Measurements from ENCODE around the gene SON.
"Not testable (repeated sequence)": the region's sequence is repeated elsewhere in the genome, so short reads cannot be mapped to it uniquely, and the experiment has no call there.

SON gene, protein sequence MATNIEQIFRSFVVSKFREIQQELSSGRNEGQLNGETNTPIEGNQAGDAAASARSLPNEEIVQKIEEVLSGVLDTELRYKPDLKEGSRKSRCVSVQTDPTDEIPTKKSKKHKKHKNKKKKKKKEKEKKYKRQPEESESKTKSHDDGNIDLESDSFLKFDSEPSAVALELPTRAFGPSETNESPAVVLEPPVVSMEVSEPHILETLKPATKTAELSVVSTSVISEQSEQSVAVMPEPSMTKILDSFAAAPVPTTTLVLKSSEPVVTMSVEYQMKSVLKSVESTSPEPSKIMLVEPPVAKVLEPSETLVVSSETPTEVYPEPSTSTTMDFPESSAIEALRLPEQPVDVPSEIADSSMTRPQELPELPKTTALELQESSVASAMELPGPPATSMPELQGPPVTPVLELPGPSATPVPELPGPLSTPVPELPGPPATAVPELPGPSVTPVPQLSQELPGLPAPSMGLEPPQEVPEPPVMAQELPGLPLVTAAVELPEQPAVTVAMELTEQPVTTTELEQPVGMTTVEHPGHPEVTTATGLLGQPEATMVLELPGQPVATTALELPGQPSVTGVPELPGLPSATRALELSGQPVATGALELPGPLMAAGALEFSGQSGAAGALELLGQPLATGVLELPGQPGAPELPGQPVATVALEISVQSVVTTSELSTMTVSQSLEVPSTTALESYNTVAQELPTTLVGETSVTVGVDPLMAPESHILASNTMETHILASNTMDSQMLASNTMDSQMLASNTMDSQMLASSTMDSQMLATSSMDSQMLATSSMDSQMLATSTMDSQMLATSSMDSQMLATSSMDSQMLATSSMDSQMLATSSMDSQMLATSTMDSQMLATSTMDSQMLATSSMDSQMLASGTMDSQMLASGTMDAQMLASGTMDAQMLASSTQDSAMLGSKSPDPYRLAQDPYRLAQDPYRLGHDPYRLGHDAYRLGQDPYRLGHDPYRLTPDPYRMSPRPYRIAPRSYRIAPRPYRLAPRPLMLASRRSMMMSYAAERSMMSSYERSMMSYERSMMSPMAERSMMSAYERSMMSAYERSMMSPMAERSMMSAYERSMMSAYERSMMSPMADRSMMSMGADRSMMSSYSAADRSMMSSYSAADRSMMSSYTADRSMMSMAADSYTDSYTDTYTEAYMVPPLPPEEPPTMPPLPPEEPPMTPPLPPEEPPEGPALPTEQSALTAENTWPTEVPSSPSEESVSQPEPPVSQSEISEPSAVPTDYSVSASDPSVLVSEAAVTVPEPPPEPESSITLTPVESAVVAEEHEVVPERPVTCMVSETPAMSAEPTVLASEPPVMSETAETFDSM (N-terminal part only)

DNA sequence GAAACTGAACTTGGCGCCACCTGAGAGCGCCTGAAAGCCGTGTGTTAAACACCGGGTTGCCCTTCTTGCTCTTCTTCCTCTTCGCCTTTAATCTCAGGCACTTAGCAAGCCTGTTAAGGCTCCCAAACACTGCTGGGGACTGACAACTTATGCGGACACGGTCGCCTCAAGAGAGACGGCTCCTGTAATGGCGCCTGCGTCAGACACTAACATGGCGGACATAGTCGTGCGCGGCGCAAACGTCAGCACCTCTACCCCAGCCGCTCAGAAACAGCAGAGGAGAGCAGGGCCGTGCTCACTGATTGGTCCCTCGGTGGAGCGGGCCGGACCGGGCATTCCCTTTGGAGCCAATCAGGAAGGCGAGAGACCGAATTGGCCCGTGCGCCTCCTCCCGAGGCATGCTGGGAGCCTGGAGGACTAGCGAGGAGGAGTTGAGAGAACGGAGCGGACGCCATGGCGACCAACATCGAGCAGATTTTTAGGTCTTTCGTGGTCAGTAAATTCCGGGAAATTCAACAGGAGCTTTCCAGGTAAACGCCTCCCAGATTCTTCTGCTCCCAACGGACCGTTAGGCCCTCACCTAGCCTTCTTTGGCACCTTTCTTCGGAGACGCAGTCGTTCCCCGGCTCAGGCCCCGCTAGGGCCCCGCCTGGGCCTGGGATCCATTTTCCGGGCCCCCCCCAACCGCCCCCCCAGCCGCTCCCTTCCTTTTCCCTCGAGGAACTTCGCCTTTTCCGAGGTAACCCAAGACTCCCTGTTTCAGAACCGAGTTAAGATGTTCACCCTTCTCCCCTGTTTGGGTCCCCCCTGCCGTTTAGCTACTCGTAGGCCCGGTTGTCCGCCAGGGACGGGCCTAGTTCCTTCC, at the start of gene SON:
Gene SON, plus strand, starts transcription at position 399 of the 865 bp plus-strand sequence. Its CDS starts 55 bp downstream, at position 454.
- DNase-seq (ENCODE audit: low read depth in 2 of 2): peak; percentile 93 to 97

DNA sequence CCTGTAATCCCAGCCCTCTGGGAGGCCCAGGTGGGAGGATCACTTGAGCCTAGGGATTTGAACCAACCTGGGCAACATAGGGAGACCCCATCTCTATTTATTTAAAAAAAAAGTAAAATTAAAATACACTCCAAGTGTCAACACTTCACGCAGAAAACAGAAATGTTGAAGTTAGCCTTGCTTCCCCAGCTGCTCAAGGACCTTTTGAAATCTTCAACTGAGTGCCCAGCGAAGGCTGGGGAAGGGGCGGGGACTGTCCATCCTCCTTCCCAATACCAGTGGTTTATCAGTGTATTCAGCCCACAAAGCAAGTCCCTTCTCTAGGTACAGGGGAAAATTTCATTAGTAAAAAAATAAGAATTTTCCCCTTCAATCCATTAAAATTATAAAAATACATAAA, 49.1 kb upstream of the SON start:
- DNase-seq (ENCODE audit: low read depth in 2 of 2): no peak

DNA sequence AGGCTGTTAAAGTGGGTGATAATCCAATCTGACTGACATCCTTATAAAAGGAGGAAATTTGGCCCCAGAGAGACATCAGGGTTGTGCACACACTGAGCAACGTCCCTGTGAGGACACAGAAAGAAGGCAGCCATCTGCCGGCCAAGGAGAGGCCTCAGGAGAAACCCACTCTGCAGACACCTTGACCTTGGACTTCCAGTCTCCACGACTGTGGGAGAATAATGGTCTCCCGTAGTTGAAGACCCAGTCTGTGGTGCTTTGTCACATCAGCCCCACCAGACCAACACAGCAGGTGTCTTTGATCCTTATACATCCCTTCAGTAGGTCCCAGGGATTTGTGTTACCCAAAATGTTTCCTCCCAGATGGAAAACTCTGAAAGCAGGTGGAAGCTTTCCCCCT, 47.1 kb upstream of the SON start:
- DNase-seq (ENCODE audit: low read depth in 2 of 2): no peak

DNA sequence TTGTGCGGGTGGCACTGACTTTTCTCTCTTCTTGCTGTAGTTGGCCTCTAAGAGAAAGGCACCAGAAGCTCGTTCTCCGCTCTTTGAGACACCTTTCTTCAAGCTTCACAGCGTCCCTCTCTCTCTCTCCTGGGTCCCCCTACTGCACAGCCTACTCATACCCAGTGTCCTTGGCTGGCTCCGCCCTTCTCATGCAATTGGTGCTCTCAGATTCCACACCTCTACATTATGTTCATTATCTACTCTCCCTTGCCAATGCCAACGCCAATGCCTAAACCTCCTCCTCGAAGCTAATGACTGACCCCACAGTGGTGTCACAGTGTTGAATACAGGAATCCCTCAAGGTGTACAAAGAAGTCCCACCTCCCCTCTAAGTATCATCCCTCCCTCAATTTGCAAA, 46.5 kb upstream of the SON start:
- DNase-seq (ENCODE audit: low read depth in 2 of 2): no peak

DNA sequence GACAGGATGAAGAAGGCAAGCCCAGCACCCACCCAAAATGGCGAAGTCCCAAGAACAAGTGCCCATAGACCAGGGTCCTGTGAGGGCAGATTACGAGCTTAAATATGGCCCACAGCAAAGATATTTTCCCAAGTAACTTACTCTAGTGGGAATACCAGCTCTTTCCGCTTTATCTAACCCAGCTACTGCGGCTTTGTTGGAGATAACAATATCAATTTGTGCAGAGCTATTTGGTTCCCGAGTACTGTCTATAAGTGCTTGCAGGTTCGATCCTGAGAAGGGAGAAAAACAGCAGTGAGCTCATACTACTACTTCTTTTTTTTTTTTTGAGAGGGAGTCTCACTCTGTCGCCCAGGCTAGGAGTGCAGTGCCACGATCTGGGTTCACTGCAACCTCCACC, 37.0 kb upstream of the SON start:
- no peak for DNase-seq (ENCODE audit: low read depth in 2 of 2)

DNA sequence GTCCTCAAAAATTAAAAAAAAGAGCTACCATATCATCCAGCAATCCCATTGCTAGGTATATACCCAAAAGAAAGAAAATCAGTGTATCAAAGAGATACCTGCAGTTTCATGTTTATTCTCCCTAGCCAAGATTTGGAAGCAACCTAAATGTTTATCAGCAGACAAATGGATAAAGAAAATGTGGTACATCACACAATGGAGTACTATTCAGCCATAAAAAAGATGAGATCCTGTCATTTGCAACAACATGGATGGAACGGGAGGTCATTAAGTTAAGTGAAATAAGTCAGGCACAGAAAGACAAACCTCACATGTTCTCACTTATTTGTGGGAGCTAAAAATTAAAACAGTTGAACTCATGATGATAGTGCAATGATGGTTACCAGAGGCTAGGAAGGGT, 35.8 kb upstream of the SON start:
- not testable (repeated sequence) for DNase-seq (ENCODE audit: low read depth in 2 of 2)

DNA sequence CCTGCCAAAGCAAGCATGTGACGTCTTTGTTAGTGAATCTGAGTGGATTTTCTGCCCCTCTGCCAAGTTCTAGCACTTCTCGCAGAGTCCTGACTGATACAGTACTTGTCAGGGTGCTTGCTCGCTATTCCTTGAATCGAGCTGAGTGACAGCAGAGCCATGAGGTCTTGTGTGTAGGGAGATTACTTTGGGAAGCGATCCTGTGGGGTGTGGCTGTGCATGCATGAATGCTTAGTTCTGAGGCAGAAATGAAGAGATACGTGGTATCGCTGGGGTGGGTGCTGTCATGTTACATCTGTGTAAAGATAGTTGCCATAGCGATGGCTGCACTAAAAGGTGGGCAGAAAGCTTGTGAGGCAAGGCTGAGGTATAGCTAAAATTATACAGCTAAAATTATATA, 32.0 kb upstream of the SON start:
- DNase-seq (ENCODE audit: low read depth in 2 of 2): no peak

DNA sequence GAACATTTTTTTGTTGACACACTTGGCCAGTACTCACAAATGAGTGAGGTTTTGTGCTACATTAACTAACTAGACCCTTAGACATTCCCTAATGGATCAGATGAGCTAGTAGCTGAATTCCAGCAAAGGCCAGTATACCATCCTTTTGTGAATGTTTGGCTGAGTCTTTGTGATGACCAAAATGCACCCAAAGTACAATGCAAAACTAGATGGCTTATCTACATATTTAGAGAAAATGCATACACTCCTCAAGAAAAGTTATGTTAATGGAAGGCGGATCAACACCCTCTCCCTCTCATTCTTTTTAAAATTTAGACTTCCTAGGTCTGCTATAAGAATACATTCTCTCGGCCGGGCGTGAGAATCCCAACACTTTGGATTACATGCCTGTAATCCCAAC, 31.2 kb upstream of the SON start:
- no peak for DNase-seq (ENCODE audit: low read depth in 2 of 2)

DNA sequence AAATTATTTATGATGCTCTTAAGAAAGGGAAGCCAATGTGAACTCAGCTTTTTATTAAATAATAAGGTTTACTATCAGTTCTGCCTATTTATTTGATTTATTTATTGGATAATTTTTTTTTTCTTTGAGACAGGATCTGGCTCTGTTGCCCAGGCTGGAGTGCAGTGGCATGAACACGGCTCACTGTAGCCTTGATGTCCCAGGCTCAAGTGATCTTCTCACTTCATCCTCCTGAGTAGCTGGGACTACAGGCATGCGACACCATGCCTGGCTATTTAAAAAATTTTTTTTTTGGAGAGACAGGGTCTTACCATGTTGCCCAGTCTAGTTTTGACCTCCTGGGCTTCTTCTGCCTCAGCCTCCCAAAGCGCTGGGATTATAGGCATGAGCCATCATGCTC, 30.4 kb upstream of the SON start:
- DNase-seq (ENCODE audit: low read depth in 2 of 2): no peak

DNA sequence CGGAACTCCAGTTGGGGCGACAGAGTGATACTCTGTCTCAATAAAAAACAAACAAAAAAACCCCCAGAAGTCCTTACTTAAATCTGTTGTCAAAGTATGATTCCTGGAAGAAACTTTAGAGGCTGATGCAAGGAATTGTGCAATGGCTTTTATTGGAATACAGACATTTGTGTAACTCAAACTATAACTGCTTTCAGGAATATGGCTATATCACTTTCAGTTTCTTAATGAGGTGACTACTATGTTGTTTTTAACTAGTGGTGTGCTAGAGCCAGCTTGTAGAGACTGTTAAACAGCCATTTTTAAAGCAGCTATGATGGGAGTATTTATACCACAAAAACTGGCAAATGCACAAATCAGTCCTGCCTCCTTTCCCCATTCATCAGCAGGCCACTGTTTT, 28.6 kb upstream of the SON start:
- no peak for DNase-seq (ENCODE audit: low read depth in 2 of 2)

DNA sequence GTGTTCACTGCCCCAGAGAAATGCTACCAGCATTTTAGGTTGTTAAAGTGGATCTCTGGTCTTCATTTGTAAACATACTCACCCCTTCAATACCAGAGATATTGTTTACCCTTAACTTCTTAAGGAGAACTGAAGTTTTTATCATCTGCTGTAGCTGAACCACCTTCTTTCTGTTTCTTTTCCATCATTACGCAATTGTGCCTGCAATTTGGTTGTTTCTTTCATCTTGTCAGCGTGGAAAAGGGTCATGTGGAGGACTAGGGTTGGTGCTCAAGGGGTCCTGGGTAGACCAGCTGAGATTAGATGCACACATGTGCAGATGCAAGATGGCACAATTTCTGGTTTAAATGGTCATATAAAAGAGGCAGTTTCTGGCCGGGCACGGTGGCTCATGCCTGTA, 23.9 kb upstream of the SON start:
- DNase-seq (ENCODE audit: low read depth in 2 of 2): no peak

DNA sequence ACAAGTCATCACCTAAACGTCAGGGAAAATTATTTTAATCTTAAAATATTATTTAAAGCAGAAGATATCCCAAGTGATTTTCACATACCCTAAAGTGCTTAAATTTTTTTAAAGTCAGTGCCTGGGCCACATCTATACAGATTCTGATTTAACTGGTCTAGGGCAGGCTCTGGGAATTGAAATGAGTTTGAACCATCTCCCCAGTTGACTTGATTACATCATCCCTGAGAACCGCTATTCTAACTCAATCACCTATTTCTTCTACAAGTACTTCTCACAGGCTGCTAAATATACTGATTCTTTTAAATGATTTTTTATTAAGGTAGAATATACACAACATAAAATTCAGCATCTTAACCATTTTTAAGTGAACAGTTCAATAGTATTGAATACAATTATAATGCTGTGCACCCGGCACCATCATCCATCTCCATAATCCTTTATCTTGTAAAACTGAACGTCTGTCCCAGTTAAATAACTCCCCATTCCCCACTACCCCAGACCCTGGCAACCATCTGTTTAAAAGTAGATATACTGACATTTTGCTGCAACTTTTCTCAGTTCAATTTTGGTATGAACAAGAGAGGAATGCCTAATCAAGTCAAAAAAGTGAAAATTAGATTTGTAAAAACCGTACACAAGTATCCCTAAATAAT, 20.4 kb upstream of the SON start:
- DNase-seq (ENCODE audit: low read depth in 2 of 2): no peak

DNA sequence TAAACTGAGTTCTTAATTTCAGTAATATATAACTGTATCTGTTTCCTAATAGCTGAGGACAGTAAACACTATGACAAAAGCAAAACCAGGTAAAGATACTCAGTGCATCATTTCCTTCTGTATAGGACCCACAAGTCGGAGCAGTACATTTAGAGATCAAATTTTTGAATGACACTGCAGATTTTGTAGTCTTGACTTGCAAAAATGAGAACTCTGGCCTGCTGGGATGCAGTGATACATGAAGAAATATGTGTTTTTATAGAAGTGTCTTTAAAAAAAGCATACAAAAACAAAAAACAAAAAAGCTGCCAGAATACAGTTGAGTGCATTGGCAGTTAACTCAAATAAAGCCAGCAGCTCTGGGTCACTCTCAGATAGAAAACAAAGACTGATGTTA, 19.9 kb upstream of the SON start:
- no peak for DNase-seq (ENCODE audit: low read depth in 2 of 2)

DNA sequence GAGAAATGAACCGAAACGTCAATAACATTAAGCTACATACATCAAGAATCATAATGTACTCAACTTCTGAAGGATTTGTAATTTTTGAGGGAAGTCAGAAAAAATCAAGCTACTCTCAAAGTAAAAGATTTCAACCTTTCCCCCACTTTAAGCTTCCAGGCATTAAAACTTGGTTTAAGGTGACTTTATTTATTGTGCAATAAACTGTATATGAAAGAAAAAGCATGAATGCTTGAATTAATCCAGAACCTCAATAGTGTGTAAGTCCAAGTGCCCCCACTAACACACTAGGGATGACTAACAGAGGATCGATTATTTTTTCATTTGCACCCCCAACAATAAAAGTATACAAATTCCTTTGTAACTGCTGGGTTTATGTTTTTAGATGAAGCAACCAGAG, 11.8 kb upstream of the SON start:
- DNase-seq (ENCODE audit: low read depth in 2 of 2): no peak

DNA sequence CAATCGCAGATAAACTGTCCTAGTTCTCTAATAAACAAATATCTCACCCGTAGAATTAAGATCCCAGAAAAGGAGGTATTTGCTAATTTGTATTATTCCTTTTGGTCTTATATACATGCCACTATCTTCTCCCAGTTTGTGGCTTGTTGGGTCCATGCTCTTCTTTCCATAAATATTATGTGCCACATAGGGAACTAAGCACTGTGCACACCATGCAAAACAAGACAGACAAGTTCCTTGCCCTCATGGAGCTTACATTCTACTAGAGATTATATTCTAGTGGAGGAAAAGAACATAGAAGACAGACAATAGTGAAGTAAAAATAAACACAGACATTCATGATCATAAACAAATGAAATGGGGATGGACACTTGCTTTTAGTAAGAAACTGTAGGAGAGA, 5.6 kb upstream of the SON start:
- DNase-seq (ENCODE audit: low read depth in 2 of 2): no peak

DNA sequence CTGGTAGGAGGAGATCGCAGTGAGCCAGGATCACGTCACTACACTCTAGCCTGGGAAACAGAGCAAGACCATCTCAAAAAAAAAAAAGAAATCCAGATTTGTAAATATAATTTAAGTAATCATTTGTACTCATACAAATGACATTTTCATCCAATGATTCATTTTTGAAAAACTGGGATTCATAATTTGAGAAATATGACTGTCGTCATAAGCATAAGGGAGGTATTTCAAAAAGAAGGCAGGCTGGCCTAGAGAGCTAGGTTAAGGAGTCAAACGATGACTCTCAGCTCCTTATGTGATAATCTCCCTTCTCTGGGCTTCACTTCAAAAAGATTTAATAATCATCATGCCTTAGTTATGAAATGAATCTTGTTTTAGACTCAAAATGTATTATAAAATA, 3.2 kb upstream of the SON start:
- DNase-seq (ENCODE audit: low read depth in 2 of 2): no peak

DNA sequence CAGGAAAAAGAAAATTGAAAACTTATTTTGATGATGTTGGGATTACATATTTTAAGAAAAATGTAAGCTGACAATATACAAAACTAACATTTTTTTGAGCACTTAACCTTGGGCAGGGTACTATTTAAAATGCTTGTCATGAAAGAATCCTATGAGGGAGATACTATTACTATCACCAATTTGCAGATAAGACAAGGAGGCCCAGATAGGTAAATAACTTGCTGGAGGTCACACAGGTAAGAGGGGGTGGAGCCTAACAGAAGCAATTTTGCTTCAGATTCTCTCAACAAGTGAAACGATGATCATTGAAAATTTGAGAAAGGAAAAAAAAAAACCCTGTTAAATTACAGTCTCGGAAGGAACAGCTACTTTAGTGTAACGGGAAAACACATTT, 2.1 kb upstream of the SON start:
- no peak for DNase-seq (ENCODE audit: low read depth in 2 of 2)

DNA sequence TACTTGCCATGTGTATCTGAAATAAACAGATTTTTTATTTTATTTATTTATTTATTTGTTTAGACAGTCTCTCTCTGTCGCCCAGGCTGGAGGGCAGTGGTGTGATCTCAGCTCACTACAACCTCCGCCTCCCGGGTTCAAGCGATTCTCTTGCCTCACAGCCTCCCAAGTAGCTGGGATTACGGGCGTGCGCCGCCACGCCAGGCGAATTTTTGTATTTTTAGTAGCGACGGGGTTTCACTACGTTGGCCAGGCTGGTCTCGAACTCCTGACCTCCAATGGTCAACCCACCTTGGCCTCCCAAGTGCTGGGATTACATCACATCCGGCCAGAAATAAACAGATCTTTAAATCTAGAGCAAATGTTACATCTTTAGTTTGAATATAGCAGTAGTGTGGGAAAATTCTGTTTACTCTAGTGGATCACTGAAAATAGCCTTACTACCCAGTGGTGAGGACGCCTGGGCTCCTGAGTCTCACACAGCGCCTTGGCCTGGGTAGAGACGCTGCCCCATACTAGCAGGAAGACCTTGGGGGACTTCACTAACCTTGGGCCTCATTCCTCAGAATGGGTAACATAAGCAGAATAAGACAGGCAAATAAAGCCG, 1.6 kb upstream of the SON start:
- peak in 1 of 2 donors; percentile 7 for DNase-seq (ENCODE audit: low read depth in 2 of 2)

DNA sequence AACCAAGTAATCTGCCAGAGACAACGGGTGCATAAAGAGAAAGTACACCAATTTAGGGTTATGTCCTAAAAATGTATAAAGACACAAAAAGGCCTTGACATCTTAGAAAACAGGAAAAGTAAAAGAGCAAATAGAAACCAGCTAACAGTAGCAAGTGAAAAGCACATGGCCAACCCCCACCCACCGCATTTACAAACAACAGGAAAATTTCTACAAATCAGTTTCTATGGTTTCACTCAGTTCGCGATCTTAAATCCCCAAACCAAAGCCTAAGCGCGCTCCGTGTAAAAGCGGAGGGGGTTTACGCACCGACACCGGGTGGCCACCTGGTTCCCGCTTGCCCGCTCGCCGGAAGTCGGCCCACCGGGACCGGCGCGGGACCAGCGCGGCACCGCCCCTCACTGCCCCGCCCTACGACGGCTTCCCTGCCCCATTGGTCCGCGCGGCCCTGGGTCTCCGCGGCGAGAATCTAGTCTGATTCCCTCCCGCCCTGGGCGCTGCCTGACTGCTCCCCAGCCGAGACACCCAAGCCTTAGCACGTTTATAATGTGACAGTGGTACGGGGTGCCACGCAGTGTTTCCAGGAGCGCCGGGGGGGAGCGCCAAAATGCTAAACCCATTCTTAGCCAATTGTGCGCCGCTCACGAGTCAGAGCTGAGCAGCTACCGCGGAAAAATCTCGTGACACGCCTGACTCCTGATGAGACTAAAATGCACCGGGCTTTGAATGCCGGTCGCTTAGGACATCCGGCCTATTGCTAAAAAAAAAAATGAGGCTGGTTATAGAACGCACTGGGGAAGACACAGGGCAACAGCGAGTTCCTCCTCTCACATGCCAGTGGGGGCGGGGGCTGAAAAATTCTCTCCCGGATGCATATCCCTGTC, 840 bp upstream of the SON start, which contains the start of gene GART:
Gene GART, minus strand, starts transcription at position 362 of the 884 bp plus-strand sequence. CDS start 2,802 bp downstream, outside the sequence.
- peak; percentile 74 to 83 for DNase-seq (ENCODE audit: low read depth in 2 of 2)
